Fibroblast of the aortic adventitia (primary cell): ENCODE results near the gene GOSR1. TPM values are rescaled to one million over a fixed set of nuclear protein-coding genes. Genes with fewer than 3 reads are reported as not detected.
"Not testable (repeated sequence)": the region's sequence is repeated elsewhere in the genome, so short reads cannot be mapped to it uniquely, and the experiment has no call there.

Experiments
- DNase-seq: peaks from one replicate; pipeline ENCODE4 v3.0.0-alpha.2; 2010; ENCODE audit warnings: low read depth
- H3K4me3 ChIP-seq: 2 replicates; pipeline ENCODE4 v1.5.1; 2011; ENCODE audit warnings: low read depth, mild to moderate bottlenecking, control low read depth, low read length, moderate library complexity
- CTCF ChIP-seq: IDR thresholded peaks from 2 replicates; pipeline ENCODE4 v1.5.1; 2011; ENCODE audit warnings: mild to moderate bottlenecking, low read length, control low read depth, inconsistent platforms; ENCODE audit not compliant: insufficient read depth
- total RNA-seq: library from RNA; depleted of rRNA; stranded (reverse); fragments of >200 nt; gene quantifications from 2 replicates; pipeline ENCODE4 v1.2.3, GENCODE V29; 2012; ENCODE audit warnings: low replicate concordance

Gene GOSR1
- total RNA-seq, 1 donor, result 39.4 TPM

- TF ChIP-seq CTCF, result no peak
Measured at GRCh38 chr17:30552994-30553566, 75.9 kb downstream of the GOSR1 start.

GRCh38 chr17:30553823-30554440 is 76.7 kb downstream of the GOSR1 start:
- H3K4me3 ChIP-seq, DNase-seq: not testable (repeated sequence)

More at GRCh38 chr17:30552994-30553566, 75.9 kb downstream of the GOSR1 start:
- no peak overlapping the region for H3K4me3 ChIP-seq
- no peak for DNase-seq

- peak; percentile 32 for DNase-seq
Measured at GRCh38 chr17:30554839-30555751, 77.9 kb downstream of the GOSR1 start.

GRCh38 chr17:30555942-30556341 is 78.7 kb downstream of the GOSR1 start:
- no peak for DNase-seq
- no peak for TF ChIP-seq CTCF

More at GRCh38 chr17:30554839-30555751, 77.9 kb downstream of the GOSR1 start:
- H3K4me3 ChIP-seq, result no peak overlapping the region
- peak; percentile 20 for TF ChIP-seq CTCF

GRCh38 chr17:30556374-30557332 is 79.4 kb downstream of the GOSR1 start:
- no peak for DNase-seq
- no peak overlapping the region for H3K4me3 ChIP-seq
- no peak for TF ChIP-seq CTCF

More at GRCh38 chr17:30555942-30556341, 78.7 kb downstream of the GOSR1 start:
- H3K4me3 ChIP-seq, result no peak overlapping the region

- DNase-seq, result no peak
- TF ChIP-seq CTCF, result no peak
Measured at GRCh38 chr17:30557916-30558685, 80.9 kb downstream of the GOSR1 start.

More at GRCh38 chr17:30557916-30558685, 80.9 kb downstream of the GOSR1 start:
- H3K4me3 ChIP-seq, result no peak overlapping the region
